Measurements from ENCODE around the gene PSMB5.

Gene PSMB5

DNA sequence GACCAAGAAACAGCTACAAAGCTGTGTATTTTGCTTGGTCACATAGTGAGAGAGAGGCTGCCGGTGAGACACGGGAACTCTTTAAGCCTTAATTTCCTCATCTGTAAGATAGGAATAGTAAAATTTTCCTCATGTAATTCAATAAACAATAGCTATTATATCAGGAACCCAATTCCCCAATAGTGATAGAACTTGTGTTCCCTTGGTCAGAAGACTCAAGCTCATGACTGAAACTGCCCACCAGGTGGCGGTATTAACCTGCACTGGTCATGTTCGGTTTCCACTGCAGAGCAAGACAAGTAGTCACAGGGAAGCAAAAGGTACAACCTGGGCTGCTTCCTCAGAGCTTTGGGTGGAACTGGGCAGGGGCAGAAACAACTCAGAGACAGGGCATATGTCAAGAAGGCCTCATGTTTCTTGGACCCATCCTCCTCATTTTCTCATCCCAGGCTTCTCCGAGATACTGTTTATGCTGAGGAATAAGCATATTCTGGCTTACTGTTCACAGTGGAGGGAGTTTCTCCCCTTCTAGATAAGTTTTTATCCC is 48.1 kb downstream of the PSMB5 start:
- DNase-seq (ENCODE audit: low spot score): peak; percentile 82

DNA sequence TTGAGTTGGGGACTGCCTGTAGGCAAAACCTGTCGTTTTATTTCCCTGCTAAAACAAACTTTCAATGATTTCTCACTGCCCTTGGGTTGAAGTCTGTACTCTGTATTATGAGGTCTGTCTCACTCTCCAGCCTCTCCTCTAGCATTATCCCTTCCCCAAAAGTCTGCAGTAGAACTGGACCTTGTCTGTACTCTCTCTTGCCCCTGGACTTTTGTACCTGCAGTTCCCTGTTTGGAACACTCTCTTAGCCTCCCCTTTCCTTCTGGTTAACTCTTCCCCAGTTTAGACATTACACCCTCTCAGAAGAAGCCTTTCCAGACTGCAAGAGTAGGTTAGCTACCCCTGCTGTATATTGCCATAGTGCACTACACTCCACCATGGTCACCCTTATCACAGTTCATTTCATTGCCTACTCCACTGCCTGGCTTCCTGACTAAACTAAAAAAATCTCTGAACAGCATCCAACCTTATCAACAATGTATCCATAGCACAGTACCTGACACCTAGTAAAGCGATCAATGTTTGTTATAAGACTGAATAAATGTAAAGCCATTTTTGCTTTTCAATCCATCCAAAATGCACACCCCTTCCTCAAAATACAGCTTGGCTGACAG is 48.7 kb downstream of the PSMB5 start:
- DNase-seq (ENCODE audit: low spot score): no peak

DNA sequence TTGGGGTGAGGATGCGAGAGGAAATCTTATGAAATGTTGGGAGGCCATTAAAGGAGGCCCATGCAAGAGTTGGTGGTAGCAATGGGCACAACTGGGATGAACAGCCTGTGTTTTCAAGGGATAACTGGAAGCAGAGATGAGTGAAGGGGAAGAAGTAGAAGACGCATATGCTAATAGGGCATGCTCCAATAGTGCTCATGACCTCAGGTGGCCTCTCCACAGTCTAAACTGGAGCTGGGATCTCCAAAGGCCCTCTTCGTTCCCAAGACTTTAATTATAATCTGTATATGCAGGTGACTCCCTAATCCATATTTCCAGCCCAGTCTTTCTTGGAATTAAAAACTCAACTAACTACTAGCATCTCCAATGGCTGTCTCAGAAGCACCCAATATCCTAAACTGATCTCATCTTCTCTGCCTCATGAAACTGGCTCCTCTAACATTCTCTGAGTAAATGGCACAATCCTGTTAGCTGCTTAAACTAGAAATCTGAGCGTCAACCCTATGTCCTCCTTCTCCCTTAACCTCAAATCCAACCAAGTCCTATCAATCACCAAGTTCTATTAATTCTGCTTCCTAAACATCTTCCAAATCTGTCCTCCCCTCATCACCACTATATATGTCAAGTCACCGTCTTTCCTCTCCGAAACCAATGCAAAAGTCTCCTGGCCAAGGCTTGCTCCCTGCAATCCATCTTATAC is 49.6 kb downstream of the PSMB5 start:
- DNase-seq (ENCODE audit: low spot score): no peak

DNA sequence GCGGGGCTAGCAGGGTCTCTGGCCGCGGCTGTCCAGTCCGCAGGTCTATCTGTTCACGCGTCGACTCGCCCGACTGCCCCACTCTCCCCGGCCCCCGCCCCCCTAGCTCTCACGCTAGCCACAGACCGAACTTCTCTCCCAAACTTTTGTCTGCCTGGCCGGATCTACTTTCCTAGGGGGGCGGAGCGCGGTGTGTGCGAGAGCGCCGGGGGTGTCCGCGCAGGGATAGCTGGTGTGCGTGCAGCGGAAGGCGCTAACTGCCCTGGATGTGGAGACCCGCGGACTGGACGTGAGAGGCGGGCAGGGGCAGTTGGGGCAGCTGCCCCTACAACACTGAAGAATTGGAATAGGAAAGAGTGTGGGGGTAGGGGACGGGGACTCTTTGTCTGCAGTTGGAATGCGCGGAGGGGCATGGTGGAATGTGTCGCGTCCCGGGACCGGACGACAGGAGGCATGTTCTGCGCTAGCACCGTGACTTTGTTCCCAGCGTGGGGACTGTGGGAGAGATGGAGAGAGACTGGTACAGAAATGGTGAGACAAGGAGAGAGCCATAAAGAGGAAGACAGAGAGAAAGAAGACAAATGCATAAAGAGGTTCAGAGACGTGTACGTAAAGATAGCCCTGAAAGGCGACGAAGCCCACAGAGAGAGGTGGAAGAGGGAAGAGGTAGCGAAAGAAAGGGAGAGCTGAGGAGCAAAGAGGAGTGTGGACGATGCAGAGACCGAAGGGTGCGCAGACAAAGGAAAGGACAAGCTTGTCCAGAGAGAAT is 52.0 kb downstream of the PSMB5 start, which contains the start of gene AJUBA:
Gene AJUBA (minus strand): TSS at position 75 of the 769 bp plus-strand sequence. CDS start 285 bp downstream, outside the sequence.
- peak; percentile 98 for DNase-seq (ENCODE audit: low spot score)

DNA sequence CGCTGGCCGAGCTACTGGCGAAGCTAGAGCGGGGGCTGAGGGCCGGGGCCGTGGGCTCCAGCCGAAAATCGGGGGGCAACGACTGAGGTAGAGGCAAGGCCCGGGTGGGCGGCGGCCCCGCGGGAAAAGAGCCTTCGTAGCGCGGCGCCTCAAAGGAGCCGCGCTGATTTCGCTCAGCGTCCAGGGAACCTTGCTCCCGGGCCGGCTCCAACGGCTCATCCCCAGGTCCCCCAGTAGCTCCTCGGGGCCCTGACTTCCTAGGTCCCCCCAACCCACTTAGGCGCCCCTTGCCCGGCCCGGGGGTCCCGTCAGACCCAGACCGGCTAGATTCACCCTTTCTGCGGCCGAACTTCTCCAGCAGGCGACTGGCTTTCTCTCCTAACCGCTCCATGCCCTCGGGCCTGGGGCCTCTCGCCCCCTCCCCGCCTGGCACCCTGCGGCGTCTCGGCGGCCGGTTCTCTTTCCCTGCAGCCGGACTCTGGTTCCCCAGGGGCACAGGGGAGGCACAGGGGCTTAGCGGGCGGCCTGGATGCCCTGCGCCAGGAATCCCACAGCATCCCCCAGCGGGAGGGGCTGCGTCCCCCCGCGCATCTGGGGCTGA is 52.7 kb downstream of the PSMB5 start:
- DNase-seq (ENCODE audit: low spot score): no peak

DNA sequence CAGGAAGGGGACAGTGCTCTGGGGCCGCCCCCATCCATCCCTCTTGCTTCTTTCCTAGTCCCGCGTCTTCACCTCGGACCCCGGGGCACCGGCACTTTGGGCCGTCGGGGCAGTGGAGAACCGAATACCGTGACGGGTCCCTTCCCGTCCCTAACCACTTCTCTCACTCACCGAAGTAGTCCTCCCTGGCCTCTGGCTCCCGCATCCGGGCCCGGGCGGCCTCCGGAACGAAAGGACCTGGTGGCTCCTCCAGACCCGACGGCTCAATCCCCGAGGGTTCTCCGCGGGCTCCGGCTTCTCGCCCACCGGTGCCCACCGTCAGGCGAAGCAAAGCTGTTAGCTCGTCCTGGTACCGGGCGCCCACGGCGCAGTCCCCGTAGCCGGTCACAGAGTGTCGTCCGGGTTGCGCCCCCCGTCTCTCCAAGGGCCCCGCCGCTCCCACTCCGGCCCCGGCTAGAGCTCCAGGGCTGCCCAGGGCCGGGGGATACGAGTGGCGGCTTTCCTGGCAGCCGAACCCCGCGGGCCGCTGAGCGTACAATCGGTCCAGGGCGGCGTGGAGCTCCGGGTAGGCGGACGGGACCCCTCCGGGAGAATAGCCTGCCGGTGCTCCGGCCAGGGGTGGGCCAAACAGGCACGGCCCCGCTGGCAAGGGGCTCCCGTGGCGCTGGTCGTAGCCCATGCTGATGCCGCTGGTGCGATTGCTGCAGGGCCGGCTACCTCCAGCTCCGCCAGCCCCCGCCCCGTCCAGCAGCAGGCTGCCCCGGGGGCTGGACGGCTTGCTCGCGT is 53.4 kb downstream of the PSMB5 start:
- peak; percentile 43 for DNase-seq (ENCODE audit: low spot score)

DNA sequence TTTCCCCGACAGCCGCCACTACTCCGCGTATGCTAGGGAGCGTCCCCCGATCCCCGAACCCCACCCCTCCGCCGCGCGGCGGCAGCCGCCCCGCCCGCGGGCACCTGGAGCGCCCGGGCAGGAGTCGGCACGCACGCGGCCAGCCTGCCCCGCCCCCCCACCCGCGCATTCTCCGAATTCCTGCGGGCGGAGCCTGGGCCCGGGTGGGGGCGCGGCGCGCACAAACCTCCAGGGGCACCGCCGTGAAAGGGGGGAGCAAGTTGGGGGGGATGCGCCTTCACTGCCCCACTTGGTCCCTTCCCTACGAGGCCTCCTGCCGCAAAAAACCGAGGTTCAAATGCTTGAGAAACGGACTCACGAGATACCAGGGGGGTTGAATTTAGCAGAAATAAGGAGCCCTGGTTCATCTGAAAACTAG is 54.0 kb downstream of the PSMB5 start:
- peak; percentile 86 for DNase-seq (ENCODE audit: low spot score)

DNA sequence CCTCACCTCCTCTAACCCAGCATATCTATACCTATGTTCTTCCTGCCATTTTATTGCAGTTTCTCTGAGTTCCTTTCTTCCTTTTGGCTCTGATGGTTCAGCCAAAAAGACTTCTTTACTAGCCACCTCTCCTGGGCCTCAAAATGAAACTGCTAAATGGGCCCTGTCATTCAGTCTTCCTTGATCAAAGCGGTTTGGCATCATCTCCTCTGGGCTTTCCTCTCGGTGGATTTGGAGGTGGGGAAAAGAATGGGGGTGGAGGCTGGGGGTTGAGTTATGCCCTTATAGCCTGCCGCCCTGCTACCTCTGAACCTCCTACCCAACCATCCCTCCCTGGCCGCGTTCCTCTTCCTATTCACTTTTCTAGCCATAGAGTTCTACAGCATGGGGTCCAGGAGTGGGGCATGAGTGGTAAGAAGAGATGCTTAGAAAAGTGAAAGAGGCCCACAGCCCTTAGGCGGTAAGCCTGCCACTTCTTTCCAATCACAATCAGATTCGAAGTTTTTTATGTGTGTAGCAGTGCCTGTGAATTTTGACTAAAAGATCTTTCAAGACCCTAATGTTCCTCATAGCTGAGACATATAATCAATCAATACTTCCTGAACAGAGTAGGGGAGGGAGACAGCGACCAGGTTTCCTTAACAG is 54.8 kb downstream of the PSMB5 start:
- DNase-seq (ENCODE audit: low spot score): peak; percentile 21

DNA sequence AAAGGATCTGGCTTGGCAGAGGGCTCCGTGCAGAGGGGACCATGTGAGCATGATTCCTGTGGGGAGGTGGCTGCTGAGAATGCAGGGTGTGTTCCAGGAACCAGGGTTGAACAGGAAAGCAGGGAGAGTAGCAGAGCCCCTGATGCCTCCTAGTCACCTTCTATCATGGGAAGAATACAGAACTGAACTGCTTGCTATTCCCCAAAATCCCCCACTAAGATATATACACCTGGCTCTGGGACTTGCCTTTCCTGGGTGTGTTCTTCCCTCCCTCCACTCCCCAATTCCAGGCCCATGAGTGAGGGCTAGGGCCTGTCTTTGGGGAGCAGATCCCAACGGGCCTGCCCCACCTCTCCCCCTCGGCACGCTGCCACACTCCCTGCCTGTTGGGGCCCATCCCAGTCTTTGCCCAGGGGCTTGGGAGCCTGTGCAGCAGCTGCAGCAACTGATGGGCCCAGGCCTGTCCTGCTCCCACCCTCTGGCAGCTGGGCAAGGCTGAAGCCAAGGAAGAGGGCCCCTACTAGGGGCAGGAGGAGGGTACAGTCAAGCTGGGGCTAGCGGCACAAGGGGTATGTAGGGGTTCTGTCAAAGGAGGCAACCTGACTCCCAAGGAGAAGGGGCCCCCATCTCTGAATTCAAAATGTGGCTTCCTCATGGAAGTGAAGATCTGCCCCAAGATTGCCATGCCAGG is 55.6 kb downstream of the PSMB5 start:
- peak; percentile 36 for DNase-seq (ENCODE audit: low spot score)

DNA sequence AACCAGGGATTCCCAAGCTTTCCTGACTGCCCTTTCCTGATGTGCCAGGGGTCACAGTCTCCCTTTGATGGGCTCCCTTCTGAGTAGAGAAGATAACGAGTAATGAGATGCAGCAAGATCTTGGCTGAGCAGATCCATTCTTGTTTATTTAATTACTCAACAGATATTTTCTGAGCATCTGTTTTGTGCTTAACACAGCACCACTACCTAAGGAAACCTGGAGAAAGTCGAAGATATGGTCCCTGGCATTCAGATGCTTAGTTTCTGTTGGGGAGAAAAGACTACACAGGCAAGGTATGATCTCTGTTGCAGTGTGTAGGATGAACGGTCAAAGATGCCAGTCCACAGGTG is 56.2 kb downstream of the PSMB5 start:
- DNase-seq (ENCODE audit: low spot score): peak; percentile 31

DNA sequence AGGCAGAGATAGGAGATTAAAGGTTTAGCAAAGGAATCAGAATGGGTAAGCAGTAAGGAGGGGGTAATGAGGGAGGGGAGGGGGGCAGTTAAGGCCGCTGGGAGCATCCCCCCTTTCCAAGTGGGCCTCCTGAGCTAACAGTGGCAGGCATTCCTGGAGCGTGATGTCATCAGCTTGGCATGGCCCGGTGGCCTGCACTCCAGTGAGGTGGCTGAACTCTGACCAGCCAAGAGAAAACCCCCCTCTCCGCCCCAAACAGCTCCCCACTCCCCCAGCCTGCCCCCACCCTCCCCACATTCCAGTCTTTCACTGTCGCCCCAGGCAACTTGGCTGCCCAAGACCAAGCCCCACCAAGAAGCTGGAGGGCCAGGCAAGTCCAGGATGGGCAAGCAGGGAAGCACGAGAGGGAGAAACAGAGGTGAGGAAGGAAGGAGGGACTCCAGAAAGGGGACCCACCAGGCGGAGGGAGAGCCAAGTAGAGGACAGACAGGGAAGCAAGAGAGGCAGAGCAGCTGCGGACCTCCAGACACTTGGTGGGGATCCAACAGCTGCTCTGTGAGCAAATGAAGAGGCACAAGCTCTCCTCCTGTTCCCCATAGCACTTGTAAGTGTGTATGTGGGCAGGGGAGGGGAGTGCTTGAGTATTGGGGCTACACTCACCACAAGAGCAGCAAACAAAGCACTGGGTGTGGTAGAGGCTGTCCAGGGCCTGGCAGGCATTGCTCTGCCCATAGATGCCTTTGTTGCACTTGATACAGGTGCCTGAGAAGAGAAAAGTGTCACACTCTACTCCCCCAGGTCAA is 56.8 kb downstream of the PSMB5 start:
- peak; percentile 84 for DNase-seq (ENCODE audit: low spot score)

DNA sequence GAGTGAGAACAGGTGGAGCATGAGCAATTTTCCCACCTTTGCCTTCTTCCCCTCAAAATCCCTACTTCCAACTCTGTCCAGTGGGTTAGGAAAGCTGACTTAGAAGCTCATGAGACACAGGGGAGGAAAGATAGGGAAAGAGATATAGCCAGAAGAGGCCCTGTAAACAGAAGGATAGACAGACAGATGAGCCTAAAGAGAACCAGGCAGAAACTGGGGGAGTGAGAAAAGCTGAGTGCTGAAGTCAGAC is 57.3 kb downstream of the PSMB5 start:
- no peak for DNase-seq (ENCODE audit: low spot score)

DNA sequence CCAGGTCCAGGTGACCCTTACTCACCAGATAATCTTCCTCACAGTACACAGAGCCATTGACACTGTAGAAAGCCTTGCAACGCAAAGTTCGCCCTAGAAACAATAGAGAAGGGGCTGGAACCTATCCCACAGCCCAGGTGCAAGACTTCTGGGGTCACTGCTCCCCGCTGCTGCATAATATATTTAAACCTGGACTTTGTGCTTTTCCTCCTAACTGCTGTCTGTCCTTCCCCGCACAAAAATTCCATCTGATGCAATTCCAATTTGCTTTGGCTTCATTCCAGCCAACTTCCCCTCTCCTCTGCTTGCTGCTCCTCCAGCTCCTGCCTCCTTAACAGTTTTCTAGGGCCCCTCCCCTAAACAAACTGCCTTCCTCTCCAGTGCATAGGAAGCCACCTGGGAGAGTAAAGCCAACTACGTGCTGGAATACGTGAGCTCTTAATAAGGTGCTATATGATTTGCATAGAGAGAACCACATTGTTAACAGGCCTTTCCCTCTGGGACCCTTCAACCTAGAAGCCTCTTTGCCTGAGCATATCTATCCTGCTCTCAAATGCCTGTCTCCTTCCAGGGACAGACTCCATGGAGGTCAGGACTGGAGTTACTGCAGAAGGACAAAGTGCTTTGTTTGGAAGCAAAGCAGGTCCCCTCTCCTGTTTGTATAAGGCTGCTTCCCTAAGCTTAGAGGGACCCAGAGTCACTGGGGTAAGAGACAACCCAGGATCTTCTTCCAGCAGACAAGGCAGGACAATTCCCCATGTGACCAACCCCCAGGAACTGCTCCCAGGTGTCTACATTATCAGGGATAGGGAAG is 57.9 kb downstream of the PSMB5 start:
- DNase-seq (ENCODE audit: low spot score): peak; percentile 46

Data from hepatic stellate cell (primary cell).